ENCODE measurements around the gene ALOXE3.
"Not testable (repeated sequence)": the region's sequence is repeated elsewhere in the genome, so short reads cannot be mapped to it uniquely, and the experiment has no call there.

ALOXE3 gene

GRCh38 chr17:8121407-8121680 lies 3.0 kb upstream of the ALOXE3 start:
- no peak for DNase-seq

- peak; percentile 76 for DNase-seq
These were observed 2.4 kb upstream of the ALOXE3 start for GRCh38 chr17:8120520-8121406.

- DNase-seq = peak; percentile 94
These were observed 1.5 kb upstream of the ALOXE3 start for GRCh38 chr17:8119581-8120519.

GRCh38 chr17:8118769-8119580 lies 661 bp upstream of the ALOXE3 start:
- DNase-seq = peak; percentile 85

- no peak for DNase-seq
These were observed 841 bp downstream of the ALOXE3 start for GRCh38 chr17:8117367-8117979.

- no peak for DNase-seq
These were observed 1.5 kb downstream of the ALOXE3 start for GRCh38 chr17:8116776-8117175.

GRCh38 chr17:8110907-8111306 lies 7.4 kb downstream of the ALOXE3 start:
- DNase-seq = no peak

GRCh38 chr17:8110456-8110804 lies 7.9 kb downstream of the ALOXE3 start:
- no peak for DNase-seq

- no peak for DNase-seq
These were observed 8.5 kb downstream of the ALOXE3 start for GRCh38 chr17:8109661-8110455.

- no peak for DNase-seq
These were observed 9.2 kb downstream of the ALOXE3 start for GRCh38 chr17:8108972-8109660.

GRCh38 chr17:8106980-8107379 lies 11.3 kb downstream of the ALOXE3 start:
- not testable (repeated sequence) for DNase-seq

GRCh38 chr17:8105957-8106398 lies 12.3 kb downstream of the ALOXE3 start:
- DNase-seq = peak; percentile 26

GRCh38 chr17:8104911-8105310 lies 13.4 kb downstream of the ALOXE3 start:
- DNase-seq = no peak

- no peak for DNase-seq
These were observed 14.8 kb downstream of the ALOXE3 start for GRCh38 chr17:8103549-8103948.

GRCh38 chr17:8101721-8102120 lies 16.6 kb downstream of the ALOXE3 start:
- DNase-seq = no peak

GRCh38 chr17:8100763-8101162 lies 17.6 kb downstream of the ALOXE3 start:
- DNase-seq = no peak

GRCh38 chr17:8100111-8100510 lies 18.2 kb downstream of the ALOXE3 start:
- no peak for DNase-seq

- DNase-seq = no peak
These were observed 21.8 kb downstream of the ALOXE3 start for GRCh38 chr17:8096541-8096940.

- no peak for DNase-seq
These were observed 23.0 kb downstream of the ALOXE3 start for GRCh38 chr17:8095361-8095760.

- DNase-seq = no peak
These were observed 27.2 kb downstream of the ALOXE3 start for GRCh38 chr17:8091033-8091687.

All from fibroblast of skin of abdomen (primary cell).